GM23338 (cell line): ENCODE measurements around the gene WDR47. TPM values are rescaled to one million over a fixed set of nuclear protein-coding genes. Genes with fewer than 3 reads are reported as not detected.

ENCODE experiments used
- ATAC-seq: fragments of 200-7000 bp; cut with Tn5 transposase; 3 replicates; pipeline ENCODE4 v1.9.1; 2020
- DNase-seq: peaks from one replicate; pipeline ENCODE4 v3.0.0-alpha.2; 2015; ENCODE audit warnings: low spot score
- H2AFZ ChIP-seq: fragments of 200-600 bp; sonication (generic); 2 replicates; pipeline ENCODE4 v1.8.0; 2016; ENCODE audit warnings: antibody characterized with exemption, mild to moderate bottlenecking, moderate library complexity
- H3F3A ChIP-seq: fragments of 200-600 bp; sonication (generic); replicated peaks from 2 replicates; pipeline ENCODE4 v1.8.0; 2017; ENCODE audit warnings: antibody characterized with exemption, mixed run types, low read depth
- H3K27ac ChIP-seq: fragments of 200-600 bp; sonication (generic); 2 replicates; pipeline ENCODE4 v1.6.1; 2016; ENCODE audit warnings: low read depth
- H3K27me3 ChIP-seq: fragments of 200-600 bp; sonication (generic); 2 replicates; pipeline ENCODE4 v1.8.0; 2016; ENCODE audit warnings: mild to moderate bottlenecking, mixed run types, moderate library complexity; ENCODE audit not compliant: insufficient read depth
- H3K36me3 ChIP-seq: fragments of 200-600 bp; sonication (generic); 2 replicates; pipeline ENCODE4 v1.8.0; 2016; ENCODE audit warnings: mild to moderate bottlenecking; ENCODE audit not compliant: insufficient read depth
- H3K4me1 ChIP-seq: fragments of 200-600 bp; sonication (generic); 2 replicates; pipeline ENCODE4 v1.8.0; 2016; ENCODE audit warnings: mild to moderate bottlenecking, moderate library complexity; ENCODE audit not compliant: insufficient read depth
- H3K4me2 ChIP-seq: fragments of 200-600 bp; sonication (generic); 2 replicates; pipeline ENCODE4 v1.7.1; 2017; ENCODE audit warnings: mixed run types
- H3K4me3 ChIP-seq: fragments of 200-600 bp; sonication (generic); 2 replicates; pipeline ENCODE4 v1.6.1; 2016; ENCODE audit warnings: mixed run types
- H3K79me2 ChIP-seq: fragments of 200-600 bp; sonication (generic); replicated peaks from 2 replicates; pipeline ENCODE4 v1.8.0; 2017; ENCODE audit warnings: mild to moderate bottlenecking; ENCODE audit not compliant: insufficient read depth
- H3K9me2 ChIP-seq: fragments of 200-600 bp; sonication (generic); 2 replicates; pipeline ENCODE4 v1.8.0; 2017; ENCODE audit not compliant: insufficient read depth
- H4K20me1 ChIP-seq: fragments of 200-600 bp; sonication (generic); replicated peaks from 2 replicates; pipeline ENCODE4 v1.8.0; 2017; ENCODE audit warnings: mild to moderate bottlenecking; ENCODE audit not compliant: insufficient read depth
- H3K27ac Mint-ChIP-seq: 2 replicates; pipeline ENCODE4 v1.8.0; 2020; ENCODE audit warnings: inconsistent platforms, mild to moderate bottlenecking, moderate library complexity, mixed read lengths
- H3K27me3 Mint-ChIP-seq: 3 replicates; pipeline ENCODE4 v1.8.0; 2022; ENCODE audit warnings: low read depth, mild to moderate bottlenecking, moderate library complexity, mixed read lengths, inconsistent platforms; ENCODE audit not compliant: insufficient read depth, poor library complexity
- H3K36me3 Mint-ChIP-seq: 3 replicates; pipeline ENCODE4 v1.8.0; 2021; ENCODE audit warnings: low read depth, mild to moderate bottlenecking, inconsistent platforms, moderate library complexity, mixed read lengths
- H3K4me1 Mint-ChIP-seq: 3 replicates; pipeline ENCODE4 v1.8.0; 2020; ENCODE audit warnings: mild to moderate bottlenecking, inconsistent platforms, mixed read lengths
- H3K4me3 Mint-ChIP-seq: 3 replicates; pipeline ENCODE4 v1.8.0; 2021; ENCODE audit warnings: moderate library complexity, mild to moderate bottlenecking, inconsistent platforms, mixed read lengths
- H3K9me3 Mint-ChIP-seq: 3 replicates; pipeline ENCODE4 v1.8.0; 2020; ENCODE audit warnings: moderate library complexity, mild to moderate bottlenecking, inconsistent platforms, mixed read lengths
- CREB1 ChIP-seq: fragments of 250-450 bp; sonication (Bioruptor Pico); IDR thresholded peaks from 2 replicates; pipeline ENCODE4 v1.5.0; 2020; ENCODE audit warnings: low read depth, mild to moderate bottlenecking, moderate library complexity
- EZH2phosphoT487 ChIP-seq: fragments of 200-600 bp; sonication (generic); IDR thresholded peaks from one replicate; pipeline ENCODE4 v1.8.1; 2018; ENCODE audit warnings: antibody characterized with exemption; ENCODE audit not compliant: unreplicated experiment
- JUNB ChIP-seq: IDR thresholded peaks from one replicate; pipeline ENCODE4 v1.6.1; 2016; ENCODE audit warnings: antibody characterized with exemption; ENCODE audit not compliant: unreplicated experiment
- POLR2AphosphoS5 ChIP-seq: IDR thresholded peaks from 2 replicates; pipeline ENCODE4 v1.6.1; 2016; ENCODE audit warnings: antibody characterized with exemption, low read depth
- ZNF114 ChIP-seq: fragments of 250-450 bp; sonication (Bioruptor Pico); IDR thresholded peaks from 2 replicates; pipeline ENCODE4 v1.5.0; 2020; ENCODE audit warnings: mild to moderate bottlenecking, moderate library complexity
- polyA plus RNA-seq: library from polyadenylated mRNA; unstranded; fragments of >200 nt; fragmentation: Nextera tagmentation; extraction: Ambion mirVana; gene quantifications from 2 replicates; pipeline ENCODE4 v1.2.1, GENCODE V29; 2016
- total RNA-seq: library from RNA; depleted of rRNA; stranded (reverse); fragments of >200 nt; shearing (Covaris generic); gene quantifications from 2 replicates; pipeline ENCODE4 v1.2.3, GENCODE V29; 2014
- TF ChIP-seq, protein P1 (sequence below): IDR thresholded peaks from 2 replicates; pipeline ENCODE4 v1.6.1; 2016; ENCODE audit warnings: antibody characterized with exemption
- TF ChIP-seq, protein P2 (sequence below), 2 experiments: fragments of 200-600 bp in 1 of 2; sonication (generic) in 1 of 2; conservative IDR thresholded peaks; 2 replicates each; pipeline versions ENCODE4 v1.5.1 to v1.6.1; 2016 to 2017; ENCODE audit warnings: antibody characterized with exemption in 2 of 2, low read depth in 2 of 2, mild to moderate bottlenecking in 2 of 2, moderate library complexity in 1 of 2
- TF ChIP-seq, protein P3 (sequence below): IDR thresholded peaks from one replicate; pipeline ENCODE4 v1.6.1; 2018; ENCODE audit warnings: antibody characterized with exemption; ENCODE audit not compliant: unreplicated experiment

WDR47 gene
- total and polyA plus RNA-seq, 2 experiments from 2014 or later: 3.9 to 5.2 TPM

DNA sequence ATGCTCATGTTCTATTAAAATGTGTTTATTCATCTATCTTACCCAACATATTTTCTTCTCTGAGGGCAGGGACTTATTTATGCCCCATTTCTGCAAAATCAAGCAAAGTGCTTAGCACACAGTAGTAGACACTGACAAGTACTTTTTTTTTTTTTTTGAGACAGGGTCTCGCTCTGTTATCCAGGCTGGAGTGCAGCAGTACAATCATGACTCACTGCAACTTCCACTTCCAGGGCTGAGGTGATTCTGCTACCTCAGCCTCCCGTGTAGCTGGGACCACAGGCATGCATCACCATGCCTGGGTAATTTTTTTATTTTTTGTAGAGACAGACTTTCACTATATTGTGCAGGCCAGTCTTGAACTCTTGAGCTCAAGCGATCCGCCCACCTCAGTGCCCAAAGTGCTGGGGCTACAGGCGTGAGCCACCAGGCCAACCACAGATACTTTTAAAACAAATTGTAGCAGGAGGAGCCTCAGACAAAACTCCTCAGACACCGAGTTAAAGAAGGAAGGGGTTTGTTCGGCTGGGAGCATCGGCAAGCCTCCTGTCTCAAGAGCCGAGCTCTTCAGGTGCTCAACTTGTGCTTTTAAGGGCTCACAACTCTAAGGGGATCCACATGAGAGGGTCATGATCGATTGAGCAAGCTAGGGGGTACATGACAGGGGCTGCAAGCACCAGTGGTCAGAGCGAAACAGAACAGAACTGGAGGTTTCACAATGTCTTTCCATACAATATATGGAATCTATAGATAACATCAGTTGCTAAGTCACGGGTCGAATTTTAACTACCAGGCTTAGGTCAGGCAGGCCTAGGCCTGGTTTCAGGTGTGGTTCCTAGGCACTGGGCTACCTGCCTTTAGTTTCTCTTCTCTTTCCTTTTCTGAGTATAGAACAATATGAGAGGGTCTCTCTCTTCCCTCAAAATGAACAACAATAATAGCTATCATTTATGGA is 42.9 kb upstream of the WDR47 start (continued):
- TF ChIP-seq JUNB (no peak), ZNF114 (CRISPR knock-in tag) (no peak), CREB1 (no peak), EZH2phosphoT487 (no peak)
- TF ChIP-seq, protein P1, sequence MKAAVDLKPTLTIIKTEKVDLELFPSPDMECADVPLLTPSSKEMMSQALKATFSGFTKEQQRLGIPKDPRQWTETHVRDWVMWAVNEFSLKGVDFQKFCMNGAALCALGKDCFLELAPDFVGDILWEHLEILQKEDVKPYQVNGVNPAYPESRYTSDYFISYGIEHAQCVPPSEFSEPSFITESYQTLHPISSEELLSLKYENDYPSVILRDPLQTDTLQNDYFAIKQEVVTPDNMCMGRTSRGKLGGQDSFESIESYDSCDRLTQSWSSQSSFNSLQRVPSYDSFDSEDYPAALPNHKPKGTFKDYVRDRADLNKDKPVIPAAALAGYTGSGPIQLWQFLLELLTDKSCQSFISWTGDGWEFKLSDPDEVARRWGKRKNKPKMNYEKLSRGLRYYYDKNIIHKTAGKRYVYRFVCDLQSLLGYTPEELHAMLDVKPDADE: no peak
- TF ChIP-seq, protein P2, sequence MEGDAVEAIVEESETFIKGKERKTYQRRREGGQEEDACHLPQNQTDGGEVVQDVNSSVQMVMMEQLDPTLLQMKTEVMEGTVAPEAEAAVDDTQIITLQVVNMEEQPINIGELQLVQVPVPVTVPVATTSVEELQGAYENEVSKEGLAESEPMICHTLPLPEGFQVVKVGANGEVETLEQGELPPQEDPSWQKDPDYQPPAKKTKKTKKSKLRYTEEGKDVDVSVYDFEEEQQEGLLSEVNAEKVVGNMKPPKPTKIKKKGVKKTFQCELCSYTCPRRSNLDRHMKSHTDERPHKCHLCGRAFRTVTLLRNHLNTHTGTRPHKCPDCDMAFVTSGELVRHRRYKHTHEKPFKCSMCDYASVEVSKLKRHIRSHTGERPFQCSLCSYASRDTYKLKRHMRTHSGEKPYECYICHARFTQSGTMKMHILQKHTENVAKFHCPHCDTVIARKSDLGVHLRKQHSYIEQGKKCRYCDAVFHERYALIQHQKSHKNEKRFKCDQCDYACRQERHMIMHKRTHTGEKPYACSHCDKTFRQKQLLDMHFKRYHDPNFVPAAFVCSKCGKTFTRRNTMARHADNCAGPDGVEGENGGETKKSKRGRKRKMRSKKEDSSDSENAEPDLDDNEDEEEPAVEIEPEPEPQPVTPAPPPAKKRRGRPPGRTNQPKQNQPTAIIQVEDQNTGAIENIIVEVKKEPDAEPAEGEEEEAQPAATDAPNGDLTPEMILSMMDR (conservative IDR thresholded peaks at IDR 0.05; ENCODE audit: low read depth in 2 of 2): no peak
- TF ChIP-seq, protein P3, sequence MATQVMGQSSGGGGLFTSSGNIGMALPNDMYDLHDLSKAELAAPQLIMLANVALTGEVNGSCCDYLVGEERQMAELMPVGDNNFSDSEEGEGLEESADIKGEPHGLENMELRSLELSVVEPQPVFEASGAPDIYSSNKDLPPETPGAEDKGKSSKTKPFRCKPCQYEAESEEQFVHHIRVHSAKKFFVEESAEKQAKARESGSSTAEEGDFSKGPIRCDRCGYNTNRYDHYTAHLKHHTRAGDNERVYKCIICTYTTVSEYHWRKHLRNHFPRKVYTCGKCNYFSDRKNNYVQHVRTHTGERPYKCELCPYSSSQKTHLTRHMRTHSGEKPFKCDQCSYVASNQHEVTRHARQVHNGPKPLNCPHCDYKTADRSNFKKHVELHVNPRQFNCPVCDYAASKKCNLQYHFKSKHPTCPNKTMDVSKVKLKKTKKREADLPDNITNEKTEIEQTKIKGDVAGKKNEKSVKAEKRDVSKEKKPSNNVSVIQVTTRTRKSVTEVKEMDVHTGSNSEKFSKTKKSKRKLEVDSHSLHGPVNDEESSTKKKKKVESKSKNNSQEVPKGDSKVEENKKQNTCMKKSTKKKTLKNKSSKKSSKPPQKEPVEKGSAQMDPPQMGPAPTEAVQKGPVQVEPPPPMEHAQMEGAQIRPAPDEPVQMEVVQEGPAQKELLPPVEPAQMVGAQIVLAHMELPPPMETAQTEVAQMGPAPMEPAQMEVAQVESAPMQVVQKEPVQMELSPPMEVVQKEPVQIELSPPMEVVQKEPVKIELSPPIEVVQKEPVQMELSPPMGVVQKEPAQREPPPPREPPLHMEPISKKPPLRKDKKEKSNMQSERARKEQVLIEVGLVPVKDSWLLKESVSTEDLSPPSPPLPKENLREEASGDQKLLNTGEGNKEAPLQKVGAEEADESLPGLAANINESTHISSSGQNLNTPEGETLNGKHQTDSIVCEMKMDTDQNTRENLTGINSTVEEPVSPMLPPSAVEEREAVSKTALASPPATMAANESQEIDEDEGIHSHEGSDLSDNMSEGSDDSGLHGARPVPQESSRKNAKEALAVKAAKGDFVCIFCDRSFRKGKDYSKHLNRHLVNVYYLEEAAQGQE: no peak

DNA sequence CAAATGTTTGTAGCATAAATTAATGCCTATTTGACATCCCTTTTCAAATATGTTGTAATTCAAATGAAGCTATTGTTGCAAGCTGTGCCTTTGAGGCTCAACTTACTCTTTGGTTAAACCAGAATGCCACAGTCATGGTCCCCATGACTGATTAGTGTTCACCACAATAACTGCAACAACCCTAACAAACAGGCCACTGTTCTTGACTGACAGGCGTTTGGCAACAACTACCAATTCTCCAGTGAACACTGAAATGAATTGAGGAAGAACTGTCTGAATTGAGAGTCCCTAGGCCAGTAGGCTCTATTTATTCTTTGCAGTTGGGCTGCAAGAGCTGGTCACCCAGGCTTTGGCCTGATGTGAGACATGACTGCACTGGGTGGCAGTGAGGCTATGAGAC is 42.0 kb upstream of the WDR47 start:
- peak overlapping the region; percentile 28; the same call in 1 of the 2 replicates for H3K4me2 ChIP-seq
- no peaks in the 10 kb centered on the region for H4K20me1 ChIP-seq
- Mint-ChIP-seq H3K4me1 (peaks cover 29% of the 10 kb centered on the region), H3K27ac (peak overlapping the region; percentile 59; the same call in 1 of the 2 replicates), H3K36me3 (peaks cover 3% of the 10 kb centered on the region; the same call in 2 of the 3 replicates), H3K4me3 (no peak overlapping the region), H3K9me3 (no peaks in the 10 kb centered on the region; the same call in 2 of the 3 replicates), H3K27me3 (peaks cover 7% of the 10 kb centered on the region)
- H3K27ac ChIP-seq: no peak overlapping the region
- H3K36me3 ChIP-seq: no peaks in the 10 kb centered on the region
- ATAC-seq (no peak; the same call in 2 of the 3 replicates), DNase-seq (no peak)
- peak overlapping the region; percentile 53; the same call in 1 of the 2 replicates for H2AFZ ChIP-seq
- no peak overlapping the region for H3K4me3 ChIP-seq
- H3K4me1 ChIP-seq: peaks cover 21% of the 10 kb centered on the region
- H3K27me3 ChIP-seq: no peaks in the 10 kb centered on the region
- H3K79me2 ChIP-seq: no peaks in the 10 kb centered on the region
- no peaks in the 10 kb centered on the region; the same call in 1 of the 2 replicates for H3F3A ChIP-seq
- H3K9me2 ChIP-seq: no peaks in the 10 kb centered on the region
- TF ChIP-seq, protein P2 (conservative IDR thresholded peaks at IDR 0.05; ENCODE audit: low read depth in 2 of 2): no peak
- no peak for TF ChIP-seq POLR2AphosphoS5
- no peak for TF ChIP-seq JUNB
